GM18517 (cell line): Measurements from ENCODE around the gene ROBO1.

ENCODE experiments used
- ATAC-seq: cut with Tn5 transposase; IDR thresholded peaks from one replicate; pipeline ENCODE4 v1.9.1; 2021; ENCODE audit warnings: mild to moderate bottlenecking, moderate library complexity; ENCODE audit not compliant: unreplicated experiment

ROBO1 gene

GRCh38 chr3:78613421-78613879 is 1154.3 kb downstream of the ROBO1 start:
- no peak for ATAC-seq

- no peak for ATAC-seq
Measured at GRCh38 chr3:78611278-78611677, 1156.5 kb downstream of the ROBO1 start.

- ATAC-seq: no peak
Measured at GRCh38 chr3:78610462-78611125, 1157.2 kb downstream of the ROBO1 start.

GRCh38 chr3:78606756-78607155 is 1161.0 kb downstream of the ROBO1 start:
- no peak for ATAC-seq

GRCh38 chr3:78605178-78605577 is 1162.6 kb downstream of the ROBO1 start:
- ATAC-seq: no peak

GRCh38 chr3:78604341-78604740 is 1163.5 kb downstream of the ROBO1 start:
- no peak for ATAC-seq

- no peak for ATAC-seq
Measured at GRCh38 chr3:78601249-78601648, 1166.5 kb downstream of the ROBO1 start.

- ATAC-seq: no peak
Measured at GRCh38 chr3:78589778-78590177, 1178.0 kb downstream of the ROBO1 start.

GRCh38 chr3:78588906-78589621 is 1178.7 kb downstream of the ROBO1 start:
- ATAC-seq: no peak

- ATAC-seq: no peak
Measured at GRCh38 chr3:78580681-78581080, 1187.1 kb downstream of the ROBO1 start.

- no peak for ATAC-seq
Measured at GRCh38 chr3:78571486-78571885, 1196.3 kb downstream of the ROBO1 start.

- ATAC-seq: no peak
Measured at GRCh38 chr3:78570496-78570895, 1197.3 kb downstream of the ROBO1 start.

GRCh38 chr3:78569804-78570203 is 1198.0 kb downstream of the ROBO1 start:
- ATAC-seq: no peak

- ATAC-seq: no peak
Measured at GRCh38 chr3:78565712-78566111, 1202.1 kb downstream of the ROBO1 start.

GRCh38 chr3:78562328-78562727 is 1205.5 kb downstream of the ROBO1 start:
- ATAC-seq: no peak
